ENCODE data around the gene OCA2. TPM values are rescaled to one million over a fixed set of nuclear protein-coding genes. Genes with fewer than 3 reads are reported as not detected.

The OCA2 gene
- total and polyA plus RNA-seq, 2 of the 8 experiments (the other 6 are each of a cell fraction or from before 2014, with no cell fraction given): 0.20 TPM

- TF ChIP-seq, protein P1, sequence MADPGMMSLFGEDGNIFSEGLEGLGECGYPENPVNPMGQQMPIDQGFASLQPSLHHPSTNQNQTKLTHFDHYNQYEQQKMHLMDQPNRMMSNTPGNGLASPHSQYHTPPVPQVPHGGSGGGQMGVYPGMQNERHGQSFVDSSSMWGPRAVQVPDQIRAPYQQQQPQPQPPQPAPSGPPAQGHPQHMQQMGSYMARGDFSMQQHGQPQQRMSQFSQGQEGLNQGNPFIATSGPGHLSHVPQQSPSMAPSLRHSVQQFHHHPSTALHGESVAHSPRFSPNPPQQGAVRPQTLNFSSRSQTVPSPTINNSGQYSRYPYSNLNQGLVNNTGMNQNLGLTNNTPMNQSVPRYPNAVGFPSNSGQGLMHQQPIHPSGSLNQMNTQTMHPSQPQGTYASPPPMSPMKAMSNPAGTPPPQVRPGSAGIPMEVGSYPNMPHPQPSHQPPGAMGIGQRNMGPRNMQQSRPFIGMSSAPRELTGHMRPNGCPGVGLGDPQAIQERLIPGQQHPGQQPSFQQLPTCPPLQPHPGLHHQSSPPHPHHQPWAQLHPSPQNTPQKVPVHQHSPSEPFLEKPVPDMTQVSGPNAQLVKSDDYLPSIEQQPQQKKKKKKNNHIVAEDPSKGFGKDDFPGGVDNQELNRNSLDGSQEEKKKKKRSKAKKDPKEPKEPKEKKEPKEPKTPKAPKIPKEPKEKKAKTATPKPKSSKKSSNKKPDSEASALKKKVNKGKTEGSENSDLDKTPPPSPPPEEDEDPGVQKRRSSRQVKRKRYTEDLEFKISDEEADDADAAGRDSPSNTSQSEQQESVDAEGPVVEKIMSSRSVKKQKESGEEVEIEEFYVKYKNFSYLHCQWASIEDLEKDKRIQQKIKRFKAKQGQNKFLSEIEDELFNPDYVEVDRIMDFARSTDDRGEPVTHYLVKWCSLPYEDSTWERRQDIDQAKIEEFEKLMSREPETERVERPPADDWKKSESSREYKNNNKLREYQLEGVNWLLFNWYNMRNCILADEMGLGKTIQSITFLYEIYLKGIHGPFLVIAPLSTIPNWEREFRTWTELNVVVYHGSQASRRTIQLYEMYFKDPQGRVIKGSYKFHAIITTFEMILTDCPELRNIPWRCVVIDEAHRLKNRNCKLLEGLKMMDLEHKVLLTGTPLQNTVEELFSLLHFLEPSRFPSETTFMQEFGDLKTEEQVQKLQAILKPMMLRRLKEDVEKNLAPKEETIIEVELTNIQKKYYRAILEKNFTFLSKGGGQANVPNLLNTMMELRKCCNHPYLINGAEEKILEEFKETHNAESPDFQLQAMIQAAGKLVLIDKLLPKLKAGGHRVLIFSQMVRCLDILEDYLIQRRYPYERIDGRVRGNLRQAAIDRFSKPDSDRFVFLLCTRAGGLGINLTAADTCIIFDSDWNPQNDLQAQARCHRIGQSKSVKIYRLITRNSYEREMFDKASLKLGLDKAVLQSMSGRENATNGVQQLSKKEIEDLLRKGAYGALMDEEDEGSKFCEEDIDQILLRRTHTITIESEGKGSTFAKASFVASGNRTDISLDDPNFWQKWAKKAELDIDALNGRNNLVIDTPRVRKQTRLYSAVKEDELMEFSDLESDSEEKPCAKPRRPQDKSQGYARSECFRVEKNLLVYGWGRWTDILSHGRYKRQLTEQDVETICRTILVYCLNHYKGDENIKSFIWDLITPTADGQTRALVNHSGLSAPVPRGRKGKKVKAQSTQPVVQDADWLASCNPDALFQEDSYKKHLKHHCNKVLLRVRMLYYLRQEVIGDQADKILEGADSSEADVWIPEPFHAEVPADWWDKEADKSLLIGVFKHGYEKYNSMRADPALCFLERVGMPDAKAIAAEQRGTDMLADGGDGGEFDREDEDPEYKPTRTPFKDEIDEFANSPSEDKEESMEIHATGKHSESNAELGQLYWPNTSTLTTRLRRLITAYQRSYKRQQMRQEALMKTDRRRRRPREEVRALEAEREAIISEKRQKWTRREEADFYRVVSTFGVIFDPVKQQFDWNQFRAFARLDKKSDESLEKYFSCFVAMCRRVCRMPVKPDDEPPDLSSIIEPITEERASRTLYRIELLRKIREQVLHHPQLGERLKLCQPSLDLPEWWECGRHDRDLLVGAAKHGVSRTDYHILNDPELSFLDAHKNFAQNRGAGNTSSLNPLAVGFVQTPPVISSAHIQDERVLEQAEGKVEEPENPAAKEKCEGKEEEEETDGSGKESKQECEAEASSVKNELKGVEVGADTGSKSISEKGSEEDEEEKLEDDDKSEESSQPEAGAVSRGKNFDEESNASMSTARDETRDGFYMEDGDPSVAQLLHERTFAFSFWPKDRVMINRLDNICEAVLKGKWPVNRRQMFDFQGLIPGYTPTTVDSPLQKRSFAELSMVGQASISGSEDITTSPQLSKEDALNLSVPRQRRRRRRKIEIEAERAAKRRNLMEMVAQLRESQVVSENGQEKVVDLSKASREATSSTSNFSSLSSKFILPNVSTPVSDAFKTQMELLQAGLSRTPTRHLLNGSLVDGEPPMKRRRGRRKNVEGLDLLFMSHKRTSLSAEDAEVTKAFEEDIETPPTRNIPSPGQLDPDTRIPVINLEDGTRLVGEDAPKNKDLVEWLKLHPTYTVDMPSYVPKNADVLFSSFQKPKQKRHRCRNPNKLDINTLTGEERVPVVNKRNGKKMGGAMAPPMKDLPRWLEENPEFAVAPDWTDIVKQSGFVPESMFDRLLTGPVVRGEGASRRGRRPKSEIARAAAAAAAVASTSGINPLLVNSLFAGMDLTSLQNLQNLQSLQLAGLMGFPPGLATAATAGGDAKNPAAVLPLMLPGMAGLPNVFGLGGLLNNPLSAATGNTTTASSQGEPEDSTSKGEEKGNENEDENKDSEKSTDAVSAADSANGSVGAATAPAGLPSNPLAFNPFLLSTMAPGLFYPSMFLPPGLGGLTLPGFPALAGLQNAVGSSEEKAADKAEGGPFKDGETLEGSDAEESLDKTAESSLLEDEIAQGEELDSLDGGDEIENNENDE (IDR thresholded peaks at IDR 0.05; ENCODE audit: insufficient replicate concordance, low read length): no peak
Measured at GRCh38 chr15:27770086-27770607, 329.0 kb downstream of the OCA2 start (continued).

Measured in H1 (cell line).